H1 (cell line): ENCODE measurements around the gene NR2E3. TPM values are rescaled to one million over a fixed set of nuclear protein-coding genes. Genes with fewer than 3 reads are reported as not detected.

Experiments used
- CTCF ChIA-PET: fragments of 300-600 bp; sonication (Branson Sonifier 250); formaldehyde crosslinking; loops from one replicate; lab custom pipeline; 2021; ENCODE audit not compliant: partially characterized antibody; lab: Charles Lee
- POLR2A ChIA-PET: fragments of 300-600 bp; sonication (Branson Sonifier 250); formaldehyde crosslinking; loops from one replicate; lab custom pipeline; 2021; ENCODE audit warnings: inconsistent platforms; ENCODE audit not compliant: partially characterized antibody; lab: Charles Lee
- DNase-seq, 2 experiments: peaks; one replicate each; pipeline versions ENCODE4 v3.0.0 to v3.0.0-alpha.2; 2010 to 2022; ENCODE audit warnings: low spot score in 2 of 2, low read depth in 1 of 2, mixed read lengths in 1 of 2
- FAIRE-seq: peaks from 2 replicates; lab custom pipeline; 2011; peaks lifted over from hg19 to GRCh38; lab: Jason Lieb, UNC
- H2AFZ ChIP-seq: 2 replicates; pipeline ENCODE4 v1.8.1; 2012; ENCODE audit warnings: low read length, inconsistent platforms
- H2AK5ac ChIP-seq: 2 replicates; pipeline ENCODE4 v1.6.1; 2013; ENCODE audit warnings: low read depth, low read length
- H2BK120ac ChIP-seq: replicated peaks from 2 replicates; pipeline ENCODE3; 2013; ENCODE audit warnings: low read depth, low read length, inconsistent platforms
- H2BK12ac ChIP-seq: 2 replicates; pipeline ENCODE4 v1.6.1; 2013; ENCODE audit warnings: low read depth, low read length
- H2BK15ac ChIP-seq: 2 replicates; pipeline ENCODE4 v1.6.1; 2013; ENCODE audit warnings: low read length
- H2BK20ac ChIP-seq: 2 replicates; pipeline ENCODE4 v1.6.1; 2013; ENCODE audit warnings: low read length
- H2BK5ac ChIP-seq: 2 replicates; pipeline ENCODE4 v1.6.1; 2013; ENCODE audit warnings: low read depth, low read length
- H3K14ac ChIP-seq: 2 replicates; pipeline ENCODE4 v1.6.1; 2013; ENCODE audit warnings: inconsistent platforms; ENCODE audit not compliant: insufficient read length
- H3K18ac ChIP-seq: 2 replicates; pipeline ENCODE4 v1.6.1; 2013; ENCODE audit warnings: low read length; ENCODE audit errors: extremely low read depth
- H3K23ac ChIP-seq: 2 replicates; pipeline ENCODE4 v1.6.1; 2013; ENCODE audit warnings: inconsistent platforms; ENCODE audit not compliant: insufficient read length
- H3K23me2 ChIP-seq: 2 replicates; pipeline ENCODE4 v1.6.1; 2013; ENCODE audit warnings: low read depth, low read length
- H3K27ac ChIP-seq: 2 replicates; pipeline ENCODE4 v1.6.1; 2011; ENCODE audit warnings: low read depth, low read length, inconsistent platforms
- H3K27me3 ChIP-seq, 4 experiments: replicated peaks in 1 of 4; 1 replicate in 1 of 4; 2 replicates in 3 of 4; pipeline versions ENCODE4 v1.6.1 to v1.8.1; 2011 to 2013; ENCODE audit warnings: low read length in 3 of 4, mild to moderate bottlenecking in 3 of 4, inconsistent platforms in 2 of 4, mixed read lengths in 2 of 4, moderate library complexity in 1 of 4; ENCODE audit not compliant: control insufficient read depth in 3 of 4, insufficient read depth in 3 of 4; ENCODE audit errors: extremely low read depth in 1 of 4
- H3K36me3 ChIP-seq, 4 experiments: 2 replicates each; pipeline versions ENCODE4 v1.6.1 to v1.8.1; 2011 to 2013; ENCODE audit warnings: mild to moderate bottlenecking in 4 of 4, low read length in 3 of 4, moderate library complexity in 2 of 4, control low read depth in 1 of 4, inconsistent platforms in 1 of 4; ENCODE audit not compliant: insufficient read depth in 4 of 4, control insufficient read depth in 2 of 4
- H3K4ac ChIP-seq: replicated peaks from 2 replicates; pipeline ENCODE3; 2013; ENCODE audit warnings: low read length, low read depth, mixed read lengths, inconsistent platforms; ENCODE audit not compliant: insufficient read length
- H3K4me1 ChIP-seq, 4 experiments: replicated peaks in 1 of 4; 1 replicate in 1 of 4; 2 replicates in 3 of 4; pipeline versions ENCODE4 v1.6.1 to v1.8.1; 2011 to 2013; ENCODE audit warnings: low read length in 3 of 4, inconsistent platforms in 2 of 4, mixed read lengths in 1 of 4; ENCODE audit not compliant: insufficient read depth in 4 of 4, control insufficient read depth in 3 of 4
- H3K4me2 ChIP-seq, 2 experiments: 2 replicates each; pipeline versions ENCODE4 v1.6.1 to v1.8.1; 2011 to 2013; ENCODE audit warnings: low read depth in 2 of 2, low read length in 2 of 2, control low read depth in 1 of 2, inconsistent platforms in 1 of 2, mild to moderate bottlenecking in 1 of 2; ENCODE audit not compliant: insufficient read depth in 1 of 2
- H3K4me3 ChIP-seq, 4 experiments: fragments of 200-600, 300-600 bp in 1 of 4; sonication (generic), shearing (Covaris generic), sonication (Bioruptor Twin) in 1 of 4; 2 replicates each; pipeline versions ENCODE4 v1.5.1 to v1.8.1; 2011 to 2016; ENCODE audit warnings: low read length in 4 of 4, low read depth in 3 of 4, control low read depth in 2 of 4, inconsistent platforms in 2 of 4, mild to moderate bottlenecking in 2 of 4, mixed read lengths in 1 of 4, moderate library complexity in 1 of 4; ENCODE audit not compliant: insufficient read depth in 2 of 4; ENCODE audit errors: extremely low read depth in 1 of 4
- H3K56ac ChIP-seq: replicated peaks from 2 replicates; pipeline ENCODE3; 2013; ENCODE audit warnings: low read depth, mild to moderate bottlenecking, mixed read lengths, low read length, inconsistent platforms; ENCODE audit not compliant: insufficient read length
- H3K79me1 ChIP-seq: 2 replicates; pipeline ENCODE4 v1.6.1; 2013; ENCODE audit warnings: low read depth, low read length, control low read depth
- H3K79me2 ChIP-seq, 2 experiments: 2 replicates each; pipeline versions ENCODE4 v1.6.1 to v1.8.1; 2012 to 2013; ENCODE audit warnings: low read length in 2 of 2, mild to moderate bottlenecking in 2 of 2, inconsistent platforms in 1 of 2; ENCODE audit not compliant: insufficient read depth in 2 of 2, control insufficient read depth in 1 of 2
- H3K9ac ChIP-seq, 4 experiments: replicated peaks in 1 of 4; 1 replicate in 1 of 4; 2 replicates in 3 of 4; pipeline versions ENCODE4 v1.6.1 to v1.8.1; 2011 to 2013; ENCODE audit warnings: low read depth in 3 of 4, low read length in 3 of 4, control low read depth in 2 of 4, mild to moderate bottlenecking in 2 of 4, moderate library complexity in 2 of 4, inconsistent platforms in 1 of 4; ENCODE audit errors: extremely low read depth in 1 of 4
- H3K9me3 ChIP-seq, 2 experiments: 2 replicates each; pipeline versions ENCODE4 v1.6.1 to v1.8.1; 2012 to 2013; ENCODE audit warnings: mild to moderate bottlenecking in 2 of 2, moderate library complexity in 2 of 2, control low read depth in 1 of 2, inconsistent platforms in 1 of 2, low read depth in 1 of 2, low read length in 1 of 2, mixed read lengths in 1 of 2; ENCODE audit not compliant: insufficient read depth in 2 of 2
- H4K20me1 ChIP-seq, 2 experiments: replicated peaks in 1 of 2; 2 replicates each; pipeline versions ENCODE3 to v1.8.1; 2011 to 2013; ENCODE audit warnings: inconsistent platforms in 2 of 2, low read length in 2 of 2, mild to moderate bottlenecking in 1 of 2; ENCODE audit not compliant: insufficient read depth in 2 of 2, control insufficient read depth in 1 of 2
- H4K5ac ChIP-seq: 2 replicates; pipeline ENCODE4 v1.6.1; 2013; ENCODE audit warnings: low read length, low read depth, mixed read lengths, inconsistent platforms; ENCODE audit not compliant: insufficient read length
- H4K8ac ChIP-seq: 2 replicates; pipeline ENCODE4 v1.8.0; 2013; ENCODE audit warnings: mild to moderate bottlenecking, moderate library complexity, low read length, inconsistent platforms; ENCODE audit not compliant: insufficient read depth; ENCODE audit errors: extremely low read depth
- H4K91ac ChIP-seq: replicated peaks from 2 replicates; pipeline ENCODE3; 2013; ENCODE audit warnings: low read length, mixed read lengths, inconsistent platforms; ENCODE audit not compliant: insufficient read length
- BCL11A ChIP-seq, 2 experiments: IDR thresholded peaks; one replicate each; pipeline ENCODE4 v1.6.1; 2011; ENCODE audit warnings: low read depth in 2 of 2, low read length in 2 of 2, mild to moderate bottlenecking in 2 of 2
- CHD1 ChIP-seq: IDR thresholded peaks from 2 replicates; pipeline ENCODE4 v1.6.1; 2012; ENCODE audit warnings: low read depth, low read length, improper control_type of control experiment
- HDAC6 ChIP-seq: IDR thresholded peaks from one replicate; pipeline ENCODE4 v1.7.1; 2012; ENCODE audit warnings: low read depth, mild to moderate bottlenecking, inconsistent platforms, low read length, moderate library complexity
- JUN ChIP-seq: IDR thresholded peaks from 2 replicates; pipeline ENCODE4 v1.6.1; 2011; ENCODE audit warnings: low read depth, mild to moderate bottlenecking, improper control_type of control experiment, low read length
- KDM1A ChIP-seq: fragments of 200-600, 300-600 bp; sonication (generic); IDR thresholded peaks from 2 replicates; pipeline ENCODE4 v1.7.1; 2016; ENCODE audit warnings: mild to moderate bottlenecking, low read length, borderline replicate concordance
- MAFK ChIP-seq: IDR thresholded peaks from 2 replicates; pipeline ENCODE4 v1.6.1; 2012; ENCODE audit warnings: low read depth, mild to moderate bottlenecking, improper control_type of control experiment, low read length
- PHF8 ChIP-seq: fragments of 200-600 bp; sonication (generic); conservative IDR thresholded peaks from 2 replicates; pipeline ENCODE4 v1.7.1; 2012; ENCODE audit warnings: low read depth, mild to moderate bottlenecking, inconsistent platforms, low read length, moderate library complexity
- POLR2A ChIP-seq, 2 experiments: IDR thresholded peaks; 1 replicate in 1 of 2; 2 replicates in 1 of 2; pipeline ENCODE4 v1.6.1; 2011; ENCODE audit warnings: low read depth in 2 of 2, low read length in 2 of 2, mild to moderate bottlenecking in 2 of 2; ENCODE audit errors: control extremely low read depth in 1 of 2
- POLR2AphosphoS5 ChIP-seq: IDR thresholded peaks from 2 replicates; pipeline ENCODE4 v1.6.1; 2011; ENCODE audit warnings: low read depth, low read length
- POU5F1 ChIP-seq: IDR thresholded peaks from 2 replicates; pipeline ENCODE4 v1.6.1; 2011; ENCODE audit warnings: low read depth, mild to moderate bottlenecking, low read length, moderate library complexity
- RXRA ChIP-seq: IDR thresholded peaks from 2 replicates; pipeline ENCODE4 v1.6.1; 2011; ENCODE audit warnings: low read depth, mild to moderate bottlenecking, low read length, moderate library complexity; ENCODE audit not compliant: insufficient read depth
- TCF12 ChIP-seq: IDR thresholded peaks from 2 replicates; pipeline ENCODE4 v1.6.1; 2011; ENCODE audit warnings: low read depth, mild to moderate bottlenecking, low read length
- YY1 ChIP-seq: IDR thresholded peaks from 2 replicates; pipeline ENCODE4 v1.6.1; 2011; ENCODE audit warnings: low read depth, mild to moderate bottlenecking, low read length
- WGBS, 2 experiments: shearing (Covaris generic) in 1 of 2; methylation state at CpG; one replicate each; pipeline versions ENCODE4 v1.1.6 to v1.1.7; 2013 to 2015; ENCODE audit warnings: low lambda C conversion rate in 2 of 2, mixed read lengths in 2 of 2, inconsistent platforms in 1 of 2, low coverage in 1 of 2, missing lambda C conversion rate in 1 of 2; ENCODE audit not compliant: insufficient replicate concordance in 2 of 2, insufficient coverage in 1 of 2, insufficient read length in 1 of 2; ENCODE audit errors: extremely low coverage in 1 of 2, missing lambda C conversion rate in 1 of 2; 5-methylcytosine and 5-hydroxymethylcytosine counted together
- polyA plus RNA-seq, 7 experiments: library from polyadenylated mRNA; depleted of rRNA in 3 of 7; stranded (reverse) in 5 of 7; unstranded in 2 of 7; fragments of >200 nt in 5 of 7; fragments of 200-250 nt in 2 of 7; gene quantifications; 1 replicate in 5 of 7; 2 replicates in 1 of 7; 4 replicates in 1 of 7; pipeline versions ENCODE4 v1.2.1 to v1.2.3, GENCODE V29; 2011 to 2013; ENCODE audit warnings: missing spikeins in 2 of 7, mixed read lengths in 2 of 7
- total RNA-seq: library from RNA; stranded (reverse); fragmentation: NEBNext Ultra II Directional; extraction: Animal tissue kit (Norgen Biotek cat#: 25700); gene quantifications from 2 replicates; pipeline ENCODE4 v1.2.1, GENCODE V29; 2021
- TF ChIP-seq, protein P1 (sequence below): IDR thresholded peaks from 2 replicates; pipeline ENCODE4 v1.6.1; 2012; ENCODE audit warnings: inconsistent platforms

The NR2E3 gene
- total and polyA plus RNA-seq, 2 of the 8 experiments (the other 6 are each of a cell fraction or from before 2014, with no cell fraction given), result 0.56 to 0.80 TPM

- no peak overlapping the region for H4K8ac ChIP-seq
- 90% methylated on average over 9 of the region's 9 CpGs; no CpG with 5 or more reads in 1 of the 2 experiments for WGBS, 2 experiments
- no peak overlapping the region for H3K56ac ChIP-seq
- FAIRE-seq (no peak), DNase-seq (no peak)
- no peaks in the 10 kb centered on the region for H3K79me1 ChIP-seq
- no peak overlapping the region for H4K91ac ChIP-seq
- POLR2A ChIA-PET, result no interaction called here
- H2BK15ac ChIP-seq, result no peak overlapping the region
- H3K14ac ChIP-seq, result no peak overlapping the region
- no peaks in the 10 kb centered on the region for H3K79me2 ChIP-seq
- H4K5ac ChIP-seq, result no peak overlapping the region
- H2BK5ac ChIP-seq, result no peak overlapping the region
- H3K9me3 ChIP-seq, result no peaks in the 10 kb centered on the region
- no peaks in the 10 kb centered on the region for H3K23me2 ChIP-seq
- no peak overlapping the region for H3K23ac ChIP-seq
- H3K9ac ChIP-seq, result no peak overlapping the region
- H2AFZ ChIP-seq, result no peak overlapping the region
- H3K4ac ChIP-seq, result no peak overlapping the region
- CTCF ChIA-PET, result interaction anchor here (0.5 to 2.6 kb wide), 2 partner anchors 12 to 27 kb away, joined by 3 to 12 read pairs; no protein-coding TSS in a partner anchor
- H2BK120ac ChIP-seq, result no peak overlapping the region
- no peak overlapping the region for H2BK20ac ChIP-seq
- H3K4me3 ChIP-seq, result no peak overlapping the region
- H3K18ac ChIP-seq, result no peak overlapping the region
- no peaks in the 10 kb centered on the region for H3K27me3 ChIP-seq
- no peak overlapping the region for H3K27ac ChIP-seq
- H3K4me2 ChIP-seq, result no peak overlapping the region
- no peaks in the 10 kb centered on the region for H4K20me1 ChIP-seq
- peaks cover 0 to 6% (median under 1%) of the 10 kb centered on the region in 4 experiments; a peak in 2 of 7 replicates for H3K4me1 ChIP-seq
- no peaks in the 10 kb centered on the region for H3K36me3 ChIP-seq
- no peak overlapping the region for H2BK12ac ChIP-seq
- no peak overlapping the region for H2AK5ac ChIP-seq
- no peak for TF ChIP-seq TCF12
- TF ChIP-seq, protein P1, sequence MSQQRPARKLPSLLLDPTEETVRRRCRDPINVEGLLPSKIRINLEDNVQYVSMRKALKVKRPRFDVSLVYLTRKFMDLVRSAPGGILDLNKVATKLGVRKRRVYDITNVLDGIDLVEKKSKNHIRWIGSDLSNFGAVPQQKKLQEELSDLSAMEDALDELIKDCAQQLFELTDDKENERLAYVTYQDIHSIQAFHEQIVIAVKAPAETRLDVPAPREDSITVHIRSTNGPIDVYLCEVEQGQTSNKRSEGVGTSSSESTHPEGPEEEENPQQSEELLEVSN, result no peak
- TF ChIP-seq KDM1A, result no peak
- no peak for TF ChIP-seq BCL11A (IDR thresholded peaks at IDR 0.05; ENCODE audit: low read depth in 2 of 2, low read length in 2 of 2)
- TF ChIP-seq POLR2AphosphoS5, result no peak
- no peak for TF ChIP-seq JUN
- no peak for TF ChIP-seq POU5F1
- no peak for TF ChIP-seq HDAC6
- TF ChIP-seq CHD1, result no peak
- TF ChIP-seq POLR2A (IDR thresholded peaks at IDR 0.05; ENCODE audit: control extremely low read depth in 1 of 2, low read depth in 2 of 2, low read length in 2 of 2), result no peak
- TF ChIP-seq MAFK, result no peak
- no peak for TF ChIP-seq RXRA
- TF ChIP-seq PHF8, result no peak
- no peak for TF ChIP-seq YY1
These were observed 3.5 kb downstream of the NR2E3 start for GRCh38 chr15:71813723-71814470.
